Small intestine (tissue), 7 donors: ENCODE measurements around the gene IPO4. TPM values are rescaled to one million over a fixed set of nuclear protein-coding genes. Genes with fewer than 3 reads are reported as not detected.
A peak's percentile ranks its signal among the peaks of the same experiment; 100 is the strongest.

Source experiments
- DNase-seq, 2 donors: peaks; one replicate each; pipeline versions ENCODE4 v3.0.0 to v3.0.0-alpha.2; 2013
- FAIRE-seq: peaks from 2 replicates; lab custom pipeline; 2012; peaks lifted over from hg19 to GRCh38; lab: Jason Lieb, UNC
- H3K27ac ChIP-seq, 3 donors: one replicate each; pipeline ENCODE4 v1.5.1; 2013; ENCODE audit warnings: low read length in 2 of 3, mild to moderate bottlenecking in 2 of 3, control low read depth in 1 of 3, inconsistent platforms in 1 of 3, low read depth in 1 of 3, moderate library complexity in 1 of 3
- H3K27me3 ChIP-seq, 3 donors: one replicate each; pipeline ENCODE4 v1.6.1; 2013; ENCODE audit warnings: low read length in 3 of 3, inconsistent platforms in 1 of 3; ENCODE audit not compliant: control insufficient read depth in 3 of 3, insufficient read depth in 3 of 3
- H3K36me3 ChIP-seq, 3 donors: one replicate each; pipeline ENCODE4 v1.6.1; 2013; ENCODE audit warnings: low read length in 3 of 3, inconsistent platforms in 1 of 3, low read depth in 1 of 3, mild to moderate bottlenecking in 1 of 3, moderate library complexity in 1 of 3; ENCODE audit not compliant: control insufficient read depth in 3 of 3, insufficient read depth in 2 of 3
- H3K4me1 ChIP-seq, 3 donors: one replicate each; pipeline ENCODE4 v1.6.1; 2013; ENCODE audit warnings: low read length in 2 of 3, inconsistent platforms in 1 of 3, low read depth in 1 of 3, mild to moderate bottlenecking in 1 of 3, moderate library complexity in 1 of 3; ENCODE audit not compliant: control insufficient read depth in 3 of 3, insufficient read depth in 2 of 3
- H3K4me3 ChIP-seq, 3 donors: one replicate each; pipeline ENCODE4 v1.5.1; 2013; ENCODE audit warnings: low read length in 3 of 3, control low read depth in 1 of 3, inconsistent platforms in 1 of 3, low read depth in 1 of 3, mild to moderate bottlenecking in 1 of 3, moderate library complexity in 1 of 3
- H3K9me3 ChIP-seq, 2 donors: one replicate each; pipeline ENCODE4 v1.6.1; 2013; ENCODE audit warnings: low read depth in 1 of 2, low read length in 1 of 2; ENCODE audit not compliant: control insufficient read depth in 2 of 2, insufficient read depth in 1 of 2
- whole genome bisulfite sequencing, 3 donors: extraction: QIAGEN DNeasy Blood & Tissue Kit; methylation state at CpG; one replicate each; pipeline ENCODE4 v1.1.7; 2013; 5-methylcytosine and 5-hydroxymethylcytosine counted together
- polyA plus RNA-seq, 4 donors: library from polyadenylated mRNA; stranded (reverse) in 3 of 4; unstranded in 1 of 4; fragments of 200-250 nt in 3 of 4; fragments of 120-200 nt in 1 of 4; gene quantifications; one replicate each; pipeline versions ENCODE4 v1.2.1 to v1.2.3, GENCODE V29; 2013
- donor health status: healthy with polysubstance abuse.
- donor health status: control.
- donor health status: control.
- donor health status: Bipolar disorder and iron deficiency.
- donor health status: healthy.

The IPO4 gene
- polyA plus RNA-seq, 4 donors: 3.2 to 24.4 (median 12.5) TPM

DNA sequence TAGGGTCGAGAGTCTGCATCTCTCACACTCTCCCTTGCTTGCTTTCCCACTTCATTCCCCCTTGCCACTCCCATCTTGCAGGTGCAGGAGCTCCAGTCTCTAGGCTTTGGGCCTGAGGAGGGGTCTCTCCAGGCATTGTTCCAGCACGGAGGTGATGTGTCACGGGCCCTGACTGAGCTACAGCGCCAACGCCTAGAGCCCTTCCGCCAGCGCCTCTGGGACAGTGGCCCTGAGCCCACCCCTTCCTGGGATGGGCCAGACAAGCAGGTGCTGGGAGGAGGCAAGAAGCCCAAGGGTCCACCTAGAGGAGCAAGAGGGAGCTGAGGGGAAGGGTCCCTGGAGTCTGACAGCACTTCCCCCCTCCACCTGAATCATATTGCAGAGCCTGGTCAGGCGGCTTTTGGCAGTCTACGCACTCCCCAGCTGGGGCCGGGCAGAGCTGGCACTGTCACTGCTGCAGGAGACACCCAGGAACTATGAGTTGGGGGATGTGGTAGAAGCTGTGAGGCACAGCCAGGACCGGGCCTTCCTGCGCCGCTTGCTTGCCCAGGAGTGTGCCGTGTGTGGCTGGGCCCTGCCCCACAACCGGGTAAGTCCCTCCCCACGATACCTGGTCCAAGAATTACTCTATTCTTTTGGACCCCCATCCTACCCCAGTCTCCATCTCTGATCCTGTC lies 37.1 kb downstream of the IPO4 start:
- H3K36me3 ChIP-seq: peaks cover 15 to 70% (median 17%) of the 10 kb centered on the region in 3 donors
- 95 to 98% (median 98%) methylated on average over 14 to 16 of the region's 16 CpGs for WGBS, 3 donors
- DNase-seq (no peak), FAIRE-seq (no peak)
- H3K9me3 ChIP-seq: no peaks in the 10 kb centered on the region
- H3K4me1 ChIP-seq: peaks cover 2 to 8% (median 2%) of the 10 kb centered on the region in 3 donors
- H3K4me3 ChIP-seq: no peak overlapping the region
- H3K27ac ChIP-seq: no peak overlapping the region
- no peaks in the 10 kb centered on the region for H3K27me3 ChIP-seq

DNA sequence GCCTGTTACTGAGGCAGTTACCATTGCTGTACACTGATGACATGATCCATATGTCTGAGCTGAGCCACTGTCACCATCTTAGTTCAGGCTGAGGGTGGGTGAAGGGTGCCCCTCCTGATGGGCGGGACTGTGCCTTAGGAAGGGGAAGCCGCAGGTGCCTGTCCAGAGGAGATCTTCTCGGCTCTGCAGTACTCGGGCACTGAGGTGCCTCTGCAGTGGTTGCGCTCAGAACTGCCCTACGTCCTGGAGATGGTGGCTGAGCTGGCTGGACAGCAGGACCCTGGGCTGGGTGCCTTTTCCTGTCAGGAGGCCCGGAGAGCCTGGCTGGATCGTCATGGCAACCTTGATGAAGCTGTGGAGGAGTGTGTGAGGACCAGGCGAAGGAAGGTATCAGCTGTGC lies 37.6 kb downstream of the IPO4 start:
- Histone ChIP-seq H3K27me3 (no peaks in the 10 kb centered on the region), H3K27ac (no peak overlapping the region), H3K9me3 (no peaks in the 10 kb centered on the region), H3K4me3 (no peak overlapping the region), H3K4me1 (peaks cover 2 to 8% (median 2%) of the 10 kb centered on the region in 3 donors), H3K36me3 (peaks cover 14 to 64% (median 15%) of the 10 kb centered on the region in 3 donors)
- DNase-seq (no peak), FAIRE-seq (no peak)
- WGBS, 3 donors: 91 to 95% (median 94%) methylated on average over 9 of the region's 9 CpGs

DNA sequence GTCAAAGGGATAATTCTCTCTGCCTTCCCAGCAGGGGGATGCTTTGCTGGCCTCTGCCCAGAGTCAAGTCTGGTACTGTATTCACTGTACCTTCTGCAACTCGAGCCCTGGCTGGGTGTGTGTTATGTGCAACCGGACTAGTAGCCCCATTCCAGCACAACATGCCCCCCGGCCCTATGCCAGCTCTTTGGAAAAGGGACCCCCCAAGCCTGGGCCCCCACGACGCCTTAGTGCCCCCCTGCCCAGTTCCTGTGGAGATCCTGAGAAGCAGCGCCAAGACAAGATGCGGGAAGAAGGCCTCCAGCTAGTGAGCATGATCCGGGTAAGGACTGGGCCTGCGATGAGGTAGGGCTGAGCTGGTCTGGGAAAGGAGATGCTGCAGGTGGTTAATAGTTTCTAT lies 38.0 kb downstream of the IPO4 start:
- Histone ChIP-seq H3K4me3 (no peak overlapping the region), H3K36me3 (peaks cover 13 to 62% (median 14%) of the 10 kb centered on the region in 3 donors), H3K4me1 (peaks cover 2 to 11% (median 5%) of the 10 kb centered on the region in 3 donors), H3K27ac (no peak overlapping the region), H3K9me3 (no peaks in the 10 kb centered on the region), H3K27me3 (no peaks in the 10 kb centered on the region)
- DNase-seq (no peak), FAIRE-seq (no peak)
- 89 to 95% (median 92%) methylated on average over 9 of the region's 9 CpGs for WGBS, 3 donors

DNA sequence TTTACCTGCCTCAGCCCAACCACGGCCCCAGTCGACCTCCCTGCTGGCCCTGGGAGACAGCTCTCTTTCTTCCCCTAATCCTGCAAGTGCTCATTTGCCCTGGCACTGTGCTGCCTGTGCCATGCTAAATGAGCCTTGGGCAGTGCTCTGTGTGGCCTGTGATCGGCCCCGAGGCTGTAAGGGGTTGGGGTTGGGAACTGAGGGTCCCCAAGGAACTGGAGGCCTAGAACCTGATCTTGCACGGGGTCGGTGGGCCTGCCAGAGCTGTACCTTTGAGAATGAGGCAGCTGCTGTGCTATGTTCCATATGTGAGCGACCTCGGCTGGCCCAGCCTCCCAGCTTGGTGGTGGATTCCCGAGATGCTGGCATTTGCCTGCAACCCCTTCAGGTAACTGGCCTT lies 38.6 kb downstream of the IPO4 start:
- no peak for FAIRE-seq
- 93 to 97% (median 95%) methylated on average over 9 of the region's 9 CpGs for WGBS, 3 donors
- H3K4me3 ChIP-seq: no peak overlapping the region
- H3K9me3 ChIP-seq: no peaks in the 10 kb centered on the region
- H3K27ac ChIP-seq: no peak overlapping the region
- H3K4me1 ChIP-seq: peaks cover 4 to 16% (median 8%) of the 10 kb centered on the region in 3 donors
- H3K36me3 ChIP-seq: peaks cover 8 to 57% (median 10%) of the 10 kb centered on the region in 3 donors
- no peak for DNase-seq
- H3K27me3 ChIP-seq: no peaks in the 10 kb centered on the region

DNA sequence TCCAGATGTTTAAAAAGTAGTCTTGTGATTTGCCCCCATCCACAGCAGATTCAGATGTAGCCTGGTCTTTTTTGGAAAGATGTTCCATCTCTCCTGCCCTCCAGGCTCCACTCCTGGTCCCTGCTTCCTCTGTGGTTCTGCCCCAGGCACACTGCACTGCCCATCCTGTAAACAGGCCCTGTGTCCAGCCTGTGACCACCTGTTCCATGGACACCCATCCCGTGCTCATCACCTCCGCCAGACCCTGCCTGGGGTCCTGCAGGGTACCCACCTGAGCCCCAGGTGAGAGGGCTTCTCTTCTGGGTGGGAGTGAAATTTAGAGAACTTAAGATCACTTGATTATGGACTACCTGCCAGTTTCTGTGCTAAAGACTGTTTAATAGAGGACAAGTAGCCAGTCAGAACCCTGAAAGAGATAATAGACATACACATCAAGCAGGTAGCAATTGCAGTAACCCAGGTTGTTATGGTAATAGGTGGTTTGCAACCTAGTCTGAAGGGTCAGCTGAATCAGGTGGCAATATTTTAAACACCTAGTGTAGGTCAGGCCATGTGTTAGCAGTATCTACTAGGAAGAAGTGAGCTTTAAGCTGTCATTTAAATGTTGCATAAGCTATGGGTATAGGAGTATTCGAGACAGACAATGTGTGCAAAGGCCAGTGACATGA lies 39.2 kb downstream of the IPO4 start:
- Histone ChIP-seq H3K4me1 (peaks cover 6 to 22% (median 8%) of the 10 kb centered on the region in 3 donors), H3K27me3 (no peaks in the 10 kb centered on the region), H3K9me3 (no peaks in the 10 kb centered on the region), H3K36me3 (peaks cover 3 to 52% (median 10%) of the 10 kb centered on the region in 3 donors), H3K4me3 (no peak overlapping the region), H3K27ac (no peak overlapping the region)
- DNase-seq (no peak), FAIRE-seq (no peak)
- 89 to 97% (median 93%) methylated on average over 3 of the region's 3 CpGs for WGBS, 3 donors

DNA sequence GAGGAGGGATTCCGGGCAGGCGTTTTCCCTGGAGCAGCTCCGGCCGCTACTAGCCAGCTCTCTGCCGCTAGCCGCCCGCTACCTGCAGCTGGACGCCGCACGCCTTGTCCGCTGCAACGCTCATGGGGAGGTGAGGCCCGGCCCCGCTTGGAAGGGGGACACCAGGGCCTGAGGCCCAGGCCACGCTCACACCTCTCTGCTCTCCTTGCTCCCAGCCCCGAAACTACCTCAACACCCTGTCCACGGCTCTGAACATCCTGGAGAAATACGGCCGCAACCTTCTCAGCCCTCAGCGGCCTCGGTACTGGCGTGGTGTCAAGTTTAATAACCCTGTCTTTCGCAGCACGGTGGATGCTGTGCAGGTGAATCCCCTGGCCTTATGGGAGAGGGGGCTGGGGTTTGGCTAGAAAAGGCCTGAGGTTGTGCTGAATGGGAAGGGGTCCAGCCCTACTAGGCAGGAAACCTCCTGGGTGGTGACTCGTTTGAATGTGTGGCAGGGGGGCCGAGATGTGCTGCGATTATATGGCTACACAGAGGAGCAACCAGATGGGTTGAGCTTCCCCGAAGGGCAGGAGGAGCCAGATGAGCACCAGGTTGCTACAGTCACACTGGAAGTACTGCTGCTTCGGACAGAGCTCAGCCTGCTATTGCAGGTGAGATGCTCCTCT lies 40.7 kb downstream of the IPO4 start:
- Histone ChIP-seq H3K27ac (peak overlapping the region; percentile 76 to 89 (median 78)), H3K27me3 (no peaks in the 10 kb centered on the region), H3K9me3 (no peaks in the 10 kb centered on the region), H3K36me3 (peaks cover 5 to 49% (median 15%) of the 10 kb centered on the region in 3 donors), H3K4me1 (peaks cover 8 to 36% (median 16%) of the 10 kb centered on the region in 3 donors), H3K4me3 (peak overlapping the region; percentile 73 to 94 (median 84))
- 4 to 5% (median 4%) methylated on average over 26 to 29 of the region's 29 CpGs for WGBS, 3 donors
- FAIRE-seq (no peak), DNase-seq (no peak)

DNA sequence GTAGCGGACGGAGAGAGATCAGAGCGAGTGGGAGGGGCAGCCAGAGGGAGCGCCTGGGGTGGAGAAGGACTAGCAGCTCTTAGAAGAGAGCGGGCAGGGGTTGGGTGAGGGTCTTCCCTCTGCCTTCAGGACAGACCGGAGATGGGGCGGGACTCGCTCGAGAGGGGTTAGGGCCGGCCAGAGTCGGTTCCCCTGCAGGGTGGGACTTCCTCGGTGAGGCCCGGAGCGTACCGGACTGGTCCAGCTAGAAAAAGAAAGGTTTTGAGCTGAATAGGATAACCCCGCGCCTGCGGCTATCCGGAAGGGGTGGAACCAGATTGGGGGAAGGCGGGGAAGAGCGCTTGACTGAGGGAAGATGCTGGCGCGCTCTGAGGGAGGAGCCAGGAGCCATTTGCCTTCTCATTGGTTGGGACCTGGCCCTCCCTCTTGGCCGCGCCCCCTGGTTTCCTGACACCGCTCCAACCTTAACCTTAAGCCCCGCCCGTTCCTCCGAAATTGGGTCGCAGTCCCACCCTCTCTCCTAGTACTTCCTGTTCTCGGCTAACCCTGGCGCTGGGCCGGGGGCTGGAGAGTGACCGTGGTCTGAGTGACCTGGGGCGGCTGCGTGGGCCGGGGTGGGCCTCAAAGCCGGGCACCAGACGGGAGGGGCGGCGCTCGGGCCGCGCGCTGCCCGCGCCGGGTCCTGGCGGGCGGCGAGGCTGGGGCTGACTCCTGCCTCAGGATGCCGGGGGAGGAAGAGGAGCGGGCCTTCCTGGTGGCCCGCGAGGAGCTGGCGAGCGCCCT lies 41.4 kb downstream of the IPO4 start, which contains the start of gene RNF31:
RNF31 (plus strand) TSS at position 521 of the 783 bp plus-strand sequence; CDS start at position 722, 201 bp downstream.
- peak within 1 kb of the TSS; percentile 89 to 95 (median 90) for H3K27ac ChIP-seq
- H3K4me1 ChIP-seq: peaks cover 8 to 42% (median 16%) of the 10 kb centered on the region in 3 donors
- peak within 1 kb of the TSS; percentile 73 to 94 (median 84) for H3K4me3 ChIP-seq
- no peaks in the 10 kb centered on the region for H3K27me3 ChIP-seq
- DNase-seq: peak; percentile 99
- 0 to 1% (median 1%) methylated on average over 43 to 57 of the region's 57 CpGs for WGBS, 3 donors
- FAIRE-seq: no peak
- H3K36me3 ChIP-seq: peaks cover 5 to 42% (median 15%) of the 10 kb centered on the region in 3 donors
- no peaks in the 10 kb centered on the region for H3K9me3 ChIP-seq
